Fibroblast of the aortic adventitia (primary cell): ENCODE measurements around the gene UGT1A9. TPM values are rescaled to one million over a fixed set of nuclear protein-coding genes. Genes with fewer than 3 reads are reported as not detected.

Source experiments
- total RNA-seq: library from RNA; depleted of rRNA; stranded (reverse); fragments of >200 nt; gene quantifications from 2 replicates; pipeline ENCODE4 v1.2.3, GENCODE V29; 2012; ENCODE audit warnings: low replicate concordance

The UGT1A9 gene
- total RNA-seq, 1 donor, result not detected

Other genes with a start within 250 kb of the UGT1A9 start
- 40.2 and 75.5 TPM in 2 replicates for gene USP40, start 105.1 kb upstream of the UGT1A9 start, total RNA-seq
- 0.09 TPM in 1 of 2 replicates, not detected in the other for gene UGT1A8, start 54.3 kb upstream of the UGT1A9 start, total RNA-seq
- gene UGT1A10, start 35.5 kb upstream of the UGT1A9 start, total RNA-seq, result 0.41 TPM in 1 of 2 replicates, not detected in the other
- not detected in 2 replicates for gene UGT1A7, start 10.0 kb downstream of the UGT1A9 start, total RNA-seq
- 0.09 TPM in 1 of 2 replicates, not detected in the other for gene UGT1A6, start 21.0 kb downstream of the UGT1A9 start, total RNA-seq
- gene UGT1A5, start 41.0 kb downstream of the UGT1A9 start, total RNA-seq, result not detected in 2 replicates
- not detected in 2 replicates for gene UGT1A4, start 46.8 kb downstream of the UGT1A9 start, total RNA-seq
- not detected in 2 replicates for gene UGT1A3, start 57.1 kb downstream of the UGT1A9 start, total RNA-seq
- not detected in 2 replicates for gene UGT1A1, start 88.4 kb downstream of the UGT1A9 start, total RNA-seq
- under 0.01 TPM in 1 of 2 replicates, not detected in the other for gene MROH2A, start 106.4 kb downstream of the UGT1A9 start, total RNA-seq
- 1.1 and 34.9 TPM in 2 replicates for gene HJURP, start 182.6 kb downstream of the UGT1A9 start, total RNA-seq
- gene TRPM8, start 245.5 kb downstream of the UGT1A9 start, total RNA-seq, result 0.63 TPM in 1 of 2 replicates, not detected in the other